Bladder microvascular endothelial cell (primary cell): Measurements from ENCODE around the gene COLEC12. TPM values are rescaled to one million over a fixed set of nuclear protein-coding genes. Genes with fewer than 3 reads are reported as not detected.

Experiments used
- total RNA-seq: library from RNA; depleted of rRNA; stranded (reverse); fragments of >200 nt; gene quantifications from 2 replicates; pipeline ENCODE4 v1.2.3, GENCODE V29; 2014

COLEC12 gene
- total RNA-seq, result 0.49 and 61.7 TPM in 2 replicates

DNA sequence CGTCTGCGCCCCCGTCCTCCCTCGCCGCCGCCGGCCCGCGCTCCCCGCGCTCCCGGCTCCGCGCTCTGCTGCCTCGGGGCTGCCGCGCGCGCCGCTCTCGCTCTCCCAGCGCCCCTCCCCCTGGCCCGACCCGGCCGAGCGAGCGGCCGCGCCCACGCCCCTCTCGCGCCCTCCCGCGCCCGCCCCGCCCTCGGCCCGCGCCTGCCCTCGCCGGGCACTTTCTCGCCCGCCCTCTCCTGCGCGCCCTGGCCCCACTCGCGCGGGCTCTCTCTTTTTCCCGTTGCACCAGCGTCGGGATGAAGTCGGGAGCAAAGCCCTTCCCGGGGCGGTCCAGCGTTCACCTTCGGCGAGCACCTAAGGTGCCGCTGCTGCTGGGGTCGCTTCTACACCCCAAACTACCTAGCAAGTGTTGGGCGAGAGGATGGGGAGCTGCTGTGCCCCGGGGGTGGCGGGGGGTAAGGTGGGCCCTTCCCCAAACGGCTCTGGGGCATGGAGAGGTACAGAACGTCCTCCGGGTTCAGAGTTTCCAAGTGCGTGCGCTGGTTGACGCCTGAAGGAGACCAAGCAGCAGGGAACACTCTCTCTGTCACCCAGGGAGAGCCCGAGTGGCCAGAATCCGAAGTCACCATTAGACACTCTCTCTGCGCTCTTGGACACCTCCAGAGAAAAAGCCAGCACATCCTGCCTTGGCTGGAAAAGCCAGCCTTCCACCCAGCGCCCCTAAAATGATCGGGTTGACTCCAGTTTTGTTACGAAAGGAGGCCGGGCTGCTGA is at the start of gene COLEC12:
Gene COLEC12, minus strand, starts transcription at position 70 of the 774 bp plus-strand sequence. CDS start 187 bp downstream, outside the sequence.

DNA sequence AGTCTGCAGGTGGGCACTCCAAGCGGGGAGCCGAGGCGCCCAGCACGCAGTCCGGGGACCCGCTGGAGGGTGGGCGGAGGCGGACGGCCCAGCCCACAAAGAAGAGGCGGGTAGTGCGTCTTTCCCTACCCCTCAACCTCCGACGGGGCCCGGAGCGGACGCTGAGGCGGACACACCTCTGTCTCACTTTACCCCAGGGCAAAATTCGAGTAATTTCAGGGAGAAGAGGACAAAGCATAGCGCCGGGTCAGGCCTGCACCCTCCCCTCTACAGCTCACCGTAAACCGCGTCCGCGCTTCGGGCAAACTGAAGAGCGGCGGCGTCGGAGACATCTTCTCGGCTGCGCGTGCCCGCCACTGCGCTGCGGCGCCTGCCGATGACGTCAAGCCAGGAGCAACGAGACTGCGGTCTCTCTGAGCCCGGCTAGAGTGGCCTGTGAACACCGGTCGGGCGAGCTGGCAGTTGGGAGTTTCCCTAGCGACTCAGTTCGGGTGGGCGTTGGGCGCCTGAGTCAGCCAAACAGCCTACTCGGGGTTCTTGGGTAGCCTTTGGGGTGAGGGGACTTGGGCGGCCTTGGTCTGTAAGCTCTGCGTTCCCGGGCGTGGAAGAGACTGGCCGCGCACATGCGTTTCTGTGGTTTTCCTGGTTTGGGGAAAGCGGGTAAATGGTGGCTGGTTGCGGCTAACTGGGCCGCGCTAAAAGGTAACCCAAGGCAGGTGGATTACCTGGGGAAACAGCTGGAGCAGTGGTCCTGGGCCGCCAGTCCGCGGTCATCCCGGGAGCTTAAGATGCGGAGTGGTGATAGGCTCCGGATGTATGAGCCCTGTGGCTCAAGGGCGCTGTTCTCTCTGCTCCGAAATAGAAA is 232.6 kb downstream of the COLEC12 start, which contains the start of gene THOC1:
Gene THOC1, minus strand, starts transcription at position 360 of the 865 bp plus-strand sequence. Its CDS starts 28 bp downstream, at position 332.

Other genes with a start within 250 kb of the COLEC12 start
- 16.2 and 48.3 TPM in 2 replicates for gene THOC1, start 232.7 kb downstream of the COLEC12 start, total RNA-seq
- not detected in 2 replicates for gene CETN1, start 79.7 kb upstream of the COLEC12 start, total RNA-seq
- 0.19 TPM in 1 of 2 replicates, not detected in the other for gene CLUL1, start 96.3 kb upstream of the COLEC12 start, total RNA-seq
- 53.3 and 81.3 TPM in 2 replicates for gene TYMS, start 157.0 kb upstream of the COLEC12 start, total RNA-seq
- gene ENOSF1, start 211.9 kb upstream of the COLEC12 start, total RNA-seq, result 14.1 and 23.9 TPM in 2 replicates